Measurements from ENCODE around the gene BMPR1A. TPM values are rescaled to one million over a fixed set of nuclear protein-coding genes. Genes with fewer than 3 reads are reported as not detected.

BMPR1A gene
- 10 to 100 TPM; 49.8 to 87.2 (median 57.4) TPM for total RNA-seq

DNA sequence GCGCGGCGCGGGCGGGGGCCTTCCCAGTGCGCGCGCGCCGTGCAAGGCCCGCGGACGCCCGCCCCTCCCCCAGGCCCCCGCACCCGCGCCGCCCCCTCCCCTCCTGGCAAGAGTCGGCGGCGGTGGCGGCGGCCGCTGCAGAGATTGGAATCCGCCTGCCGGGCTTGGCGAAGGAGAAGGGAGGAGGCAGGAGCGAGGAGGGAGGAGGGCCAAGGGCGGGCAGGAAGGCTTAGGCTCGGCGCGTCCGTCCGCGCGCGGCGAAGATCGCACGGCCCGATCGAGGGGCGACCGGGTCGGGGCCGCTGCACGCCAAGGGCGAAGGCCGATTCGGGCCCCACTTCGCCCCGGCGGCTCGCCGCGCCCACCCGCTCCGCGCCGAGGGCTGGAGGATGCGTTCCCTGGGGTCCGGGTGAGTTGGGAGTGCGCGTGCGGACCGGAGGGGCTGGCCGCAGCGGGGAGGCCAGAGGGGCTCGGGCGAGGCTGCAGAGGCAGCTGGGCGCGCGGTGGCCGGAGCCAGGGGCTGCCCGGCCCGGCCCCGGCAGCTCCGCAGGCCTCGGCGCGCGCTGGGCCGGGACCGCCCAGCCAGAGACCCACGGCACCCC is at the start of gene BMPR1A:
TSS of gene BMPR1A (plus strand) at position 109 of the 602 bp plus-strand sequence. CDS start 119,400 bp downstream, outside the sequence.
- Histone ChIP-seq H3K36me3 (no peaks in the 10 kb centered on the region), H3K4me1 (no peaks in the 10 kb centered on the region), H3K27ac (peak within 1 kb of the TSS; percentile 95 to 97), H3K4me3 (peak within 1 kb of the TSS; percentile 63 to 93 (median 81)), H3K9me3 (no peaks in the 10 kb centered on the region), H3K27me3 (no peaks in the 10 kb centered on the region)
- peak; percentile 76 to 83 for DNase-seq (ENCODE audit: low spot score in 2 of 2)
- TF ChIP-seq POLR2A (IDR thresholded peaks at IDR 0.05) (no peak), POLR2AphosphoS5 (IDR thresholded peaks at IDR 0.05) (peak in 1 of 3 donors; percentile 46)
- TF ChIP-seq, protein P1, sequence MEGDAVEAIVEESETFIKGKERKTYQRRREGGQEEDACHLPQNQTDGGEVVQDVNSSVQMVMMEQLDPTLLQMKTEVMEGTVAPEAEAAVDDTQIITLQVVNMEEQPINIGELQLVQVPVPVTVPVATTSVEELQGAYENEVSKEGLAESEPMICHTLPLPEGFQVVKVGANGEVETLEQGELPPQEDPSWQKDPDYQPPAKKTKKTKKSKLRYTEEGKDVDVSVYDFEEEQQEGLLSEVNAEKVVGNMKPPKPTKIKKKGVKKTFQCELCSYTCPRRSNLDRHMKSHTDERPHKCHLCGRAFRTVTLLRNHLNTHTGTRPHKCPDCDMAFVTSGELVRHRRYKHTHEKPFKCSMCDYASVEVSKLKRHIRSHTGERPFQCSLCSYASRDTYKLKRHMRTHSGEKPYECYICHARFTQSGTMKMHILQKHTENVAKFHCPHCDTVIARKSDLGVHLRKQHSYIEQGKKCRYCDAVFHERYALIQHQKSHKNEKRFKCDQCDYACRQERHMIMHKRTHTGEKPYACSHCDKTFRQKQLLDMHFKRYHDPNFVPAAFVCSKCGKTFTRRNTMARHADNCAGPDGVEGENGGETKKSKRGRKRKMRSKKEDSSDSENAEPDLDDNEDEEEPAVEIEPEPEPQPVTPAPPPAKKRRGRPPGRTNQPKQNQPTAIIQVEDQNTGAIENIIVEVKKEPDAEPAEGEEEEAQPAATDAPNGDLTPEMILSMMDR (IDR thresholded peaks at IDR 0.05): no peak
- intact Hi-C loops (cut with DNase I; ENCODE audit: low total_unique reads): no loop called here

DNA sequence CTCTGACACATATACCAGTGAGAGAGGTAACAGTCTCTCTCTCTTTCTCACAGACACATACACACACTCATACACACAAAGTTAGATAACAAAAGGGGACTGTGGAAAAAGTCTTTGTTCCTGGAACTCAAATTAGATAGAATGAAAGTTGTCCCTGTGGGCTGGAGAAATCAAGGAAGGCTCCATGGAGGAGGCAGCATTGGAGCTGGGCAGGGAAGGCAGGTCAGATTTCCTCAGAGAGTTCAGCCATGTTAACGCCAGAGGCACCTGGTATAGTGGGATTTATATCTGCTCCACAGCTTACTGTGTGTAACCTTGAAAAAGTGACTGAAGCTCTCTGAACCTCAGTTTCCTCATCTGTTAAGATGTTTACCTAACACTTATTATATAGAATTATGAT is 49.4 kb upstream of the BMPR1A start:
- H3K4me1 ChIP-seq: no peaks in the 10 kb centered on the region
- no peak overlapping the region for H3K27ac ChIP-seq
- H3K36me3 ChIP-seq: no peaks in the 10 kb centered on the region

DNA sequence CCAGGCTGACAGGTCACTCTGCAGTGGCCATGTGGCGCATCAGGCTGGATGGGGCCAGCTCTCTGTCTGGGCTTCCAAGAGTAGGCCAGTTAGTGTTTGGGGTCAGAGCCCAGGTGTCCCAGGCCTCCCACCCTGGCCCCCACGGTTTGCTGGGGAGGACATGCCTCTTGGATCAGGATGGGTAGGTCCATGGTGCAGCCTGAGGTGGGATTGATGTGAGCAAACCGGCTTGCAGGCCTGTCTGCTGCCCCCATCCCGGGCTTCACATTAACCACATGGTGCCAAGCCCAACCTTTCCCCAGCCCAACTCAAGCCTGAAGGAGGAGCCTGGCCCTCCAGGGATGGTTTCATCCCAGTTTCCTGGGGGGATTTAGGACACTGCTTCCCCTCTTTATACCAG is 48.9 kb upstream of the BMPR1A start:
- TF ChIP-seq POLR2AphosphoS5 (IDR thresholded peaks at IDR 0.05): no peak
- TF ChIP-seq, protein P1 (IDR thresholded peaks at IDR 0.05): no peak
- TF ChIP-seq POLR2A (IDR thresholded peaks at IDR 0.05): no peak
- intact Hi-C loops (cut with DNase I; ENCODE audit: low total_unique reads): no loop called here
- no peaks in the 10 kb centered on the region for H3K27me3 ChIP-seq
- no peaks in the 10 kb centered on the region for H3K9me3 ChIP-seq
- no peaks in the 10 kb centered on the region for H3K4me1 ChIP-seq
- DNase-seq (ENCODE audit: low spot score in 2 of 2): no peak
- no peak overlapping the region for H3K4me3 ChIP-seq
- no peaks in the 10 kb centered on the region for H3K36me3 ChIP-seq
- no peak overlapping the region for H3K27ac ChIP-seq

More for the DNA sequence above, 49.4 kb upstream of the BMPR1A start:
- no peak for TF ChIP-seq POLR2AphosphoS5 (IDR thresholded peaks at IDR 0.05)
- no peak for TF ChIP-seq POLR2A (IDR thresholded peaks at IDR 0.05)
- TF ChIP-seq, protein P1 (IDR thresholded peaks at IDR 0.05): no peak
- intact Hi-C loops (cut with DNase I; ENCODE audit: low total_unique reads): no loop called here
- no peak for DNase-seq (ENCODE audit: low spot score in 2 of 2)
- H3K9me3 ChIP-seq: no peaks in the 10 kb centered on the region
- H3K4me3 ChIP-seq: no peak overlapping the region
- H3K27me3 ChIP-seq: no peaks in the 10 kb centered on the region

DNA sequence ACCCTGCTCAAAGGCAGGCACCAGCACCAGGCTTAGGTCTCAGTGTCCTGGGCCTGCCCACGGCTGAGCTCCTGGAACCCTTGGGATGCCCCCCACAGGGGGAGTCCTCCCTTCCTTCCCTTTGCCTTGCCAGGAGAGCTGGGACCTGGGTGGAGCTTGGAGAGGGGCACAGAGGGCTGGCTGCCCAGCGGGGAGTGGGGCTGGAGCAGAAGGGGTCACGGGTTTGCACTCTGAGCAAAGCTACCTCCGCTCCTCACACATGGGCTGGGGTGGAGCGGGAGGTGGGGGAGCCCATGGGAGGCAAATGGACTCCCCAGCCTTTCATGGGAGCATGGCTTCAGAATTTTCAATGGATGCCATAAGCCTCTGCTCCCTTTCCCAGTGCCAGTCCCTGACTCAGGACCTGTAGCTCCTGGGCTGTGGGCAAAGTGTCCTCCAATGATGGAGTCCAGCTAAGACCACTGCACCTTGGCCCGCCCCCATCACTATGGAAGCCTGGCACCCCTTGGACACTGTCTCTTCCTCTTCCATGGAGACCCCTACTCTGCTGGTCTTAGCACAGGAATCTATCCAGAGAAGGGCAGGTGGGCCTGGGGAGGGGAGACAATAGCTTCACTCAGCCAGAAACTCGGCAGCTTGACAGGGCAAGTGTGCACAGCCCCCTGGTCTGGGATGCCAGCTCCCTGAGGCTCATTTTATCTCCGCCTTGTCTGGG is 48.2 kb upstream of the BMPR1A start:
- Histone ChIP-seq H3K9me3 (no peaks in the 10 kb centered on the region), H3K4me1 (no peaks in the 10 kb centered on the region), H3K4me3 (no peak overlapping the region), H3K27ac (no peak overlapping the region), H3K27me3 (no peaks in the 10 kb centered on the region), H3K36me3 (no peaks in the 10 kb centered on the region)
- intact Hi-C loops (cut with DNase I; ENCODE audit: low total_unique reads): no loop called here
- TF ChIP-seq, protein P1 (IDR thresholded peaks at IDR 0.05): no peak
- TF ChIP-seq POLR2A (IDR thresholded peaks at IDR 0.05): no peak
- no peak for TF ChIP-seq POLR2AphosphoS5 (IDR thresholded peaks at IDR 0.05)
- no peak for DNase-seq (ENCODE audit: low spot score in 2 of 2)

DNA sequence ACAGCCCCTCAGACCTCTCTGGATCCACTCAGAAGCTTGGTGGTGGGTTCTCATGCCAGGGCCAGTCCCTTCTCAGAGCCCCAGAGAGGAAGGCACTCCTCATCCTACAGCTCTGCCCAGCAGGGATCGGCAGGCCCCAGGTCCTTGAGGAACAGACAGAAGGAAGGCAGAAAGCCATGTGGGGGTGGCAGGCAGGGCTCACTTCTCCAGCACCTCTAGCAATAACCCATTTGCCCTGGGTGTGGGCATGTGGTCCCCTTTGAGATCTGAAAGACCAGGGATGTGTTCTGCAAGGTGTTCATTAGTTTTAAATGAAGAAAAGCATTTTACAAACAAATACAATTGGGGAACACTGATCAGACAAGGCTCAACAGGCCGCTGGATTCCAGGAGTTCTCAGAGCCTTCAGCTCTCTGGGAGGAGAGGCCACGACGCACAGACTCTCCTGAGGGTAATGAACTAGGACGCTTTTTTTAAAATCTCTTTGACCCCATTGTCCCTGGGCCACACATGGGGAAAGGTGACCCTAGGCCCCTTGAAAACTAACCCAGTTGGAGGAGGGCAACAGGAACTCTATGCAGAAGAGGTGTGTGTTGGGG is 47.5 kb upstream of the BMPR1A start:
- no peaks in the 10 kb centered on the region for H3K9me3 ChIP-seq
- TF ChIP-seq POLR2AphosphoS5 (IDR thresholded peaks at IDR 0.05) (no peak), POLR2A (IDR thresholded peaks at IDR 0.05) (no peak)
- TF ChIP-seq, protein P1 (IDR thresholded peaks at IDR 0.05): no peak
- no peaks in the 10 kb centered on the region for H3K27me3 ChIP-seq
- H3K36me3 ChIP-seq: no peaks in the 10 kb centered on the region
- H3K27ac ChIP-seq: no peak overlapping the region
- intact Hi-C loops (cut with DNase I; ENCODE audit: low total_unique reads): no loop called here
- H3K4me3 ChIP-seq: no peak overlapping the region
- DNase-seq (ENCODE audit: low spot score in 2 of 2): no peak
- no peaks in the 10 kb centered on the region for H3K4me1 ChIP-seq
